ENCODE data around the gene CFAP97D2. TPM values are rescaled to one million over a fixed set of nuclear protein-coding genes. Genes with fewer than 3 reads are reported as not detected.

The CFAP97D2 gene
- total RNA-seq, 1 experiment from 2014 or later, result not detected

GRCh38 chr13:114208134-114208533, 29.1 kb downstream of the CFAP97D2 start:
- Histone ChIP-seq H3K36me3 (no peaks in the 10 kb centered on the region), H3K4me3 (no peak overlapping the region)

GRCh38 chr13:114211446-114212157, 32.5 kb downstream of the CFAP97D2 start:
- H3K36me3 ChIP-seq, result no peaks in the 10 kb centered on the region
- 0 out of 2 replicates have a peak, but pooled peaks cover 2% of the 10 kb centered on the region for H3K27me3 ChIP-seq
- H3K9me3 ChIP-seq, result peaks cover 2% of the 10 kb centered on the region; the same call in 1 of the 2 replicates
- H3K4me3 ChIP-seq, result no peak overlapping the region
- DNase-seq, result no peak

More at GRCh38 chr13:114208134-114208533, 29.1 kb downstream of the CFAP97D2 start:
- no peak for DNase-seq
- Histone ChIP-seq H3K27me3 (no peaks in the 10 kb centered on the region), H3K9me3 (no peaks in the 10 kb centered on the region)

GRCh38 chr13:114212158-114212495, 33.1 kb downstream of the CFAP97D2 start:
- H3K4me3 ChIP-seq, result no peak overlapping the region
- no peak for DNase-seq
- no peaks in the 10 kb centered on the region for H3K36me3 ChIP-seq
- peaks cover 2% of the 10 kb centered on the region; the same call in 1 of the 2 replicates for H3K9me3 ChIP-seq
- 0 out of 2 replicates have a peak, but pooled peaks cover 2% of the 10 kb centered on the region for H3K27me3 ChIP-seq

- Histone ChIP-seq H3K4me3 (no peak overlapping the region), H3K9me3 (peaks cover 2% of the 10 kb centered on the region; the same call in 1 of the 2 replicates), H3K27me3 (0 out of 2 replicates have a peak, but pooled peaks cover 2% of the 10 kb centered on the region), H3K36me3 (no peaks in the 10 kb centered on the region)
- no peak for DNase-seq
Measured at GRCh38 chr13:114213980-114214379, 34.9 kb downstream of the CFAP97D2 start.

- no peak for DNase-seq
- H3K27me3 ChIP-seq, result 0 out of 2 replicates have a peak, but pooled peaks cover 2% of the 10 kb centered on the region
- H3K36me3 ChIP-seq, result no peaks in the 10 kb centered on the region
Measured at GRCh38 chr13:114219392-114219791, 40.3 kb downstream of the CFAP97D2 start.

GRCh38 chr13:114222461-114222968, 43.5 kb downstream of the CFAP97D2 start:
- DNase-seq, result no peak
- Histone ChIP-seq H3K9me3 (no peaks in the 10 kb centered on the region), H3K27me3 (no peaks in the 10 kb centered on the region), H3K36me3 (no peaks in the 10 kb centered on the region), H3K4me3 (no peak overlapping the region)

More at GRCh38 chr13:114219392-114219791, 40.3 kb downstream of the CFAP97D2 start:
- H3K4me3 ChIP-seq, result no peak overlapping the region
- peaks cover 2% of the 10 kb centered on the region; the same call in 1 of the 2 replicates for H3K9me3 ChIP-seq

GRCh38 chr13:114224201-114224600, 45.1 kb downstream of the CFAP97D2 start:
- Histone ChIP-seq H3K36me3 (no peaks in the 10 kb centered on the region), H3K4me3 (no peak overlapping the region), H3K9me3 (no peaks in the 10 kb centered on the region), H3K27me3 (no peaks in the 10 kb centered on the region)
- no peak for DNase-seq

- H3K4me3 ChIP-seq, result no peak overlapping the region
- no peaks in the 10 kb centered on the region for H3K9me3 ChIP-seq
- no peaks in the 10 kb centered on the region for H3K36me3 ChIP-seq
- H3K27me3 ChIP-seq, result no peaks in the 10 kb centered on the region
- no peak for DNase-seq
Measured at GRCh38 chr13:114225610-114226009, 46.6 kb downstream of the CFAP97D2 start.

- no peak for DNase-seq
- no peaks in the 10 kb centered on the region for H3K36me3 ChIP-seq
- no peak overlapping the region for H3K4me3 ChIP-seq
- H3K9me3 ChIP-seq, result no peaks in the 10 kb centered on the region
- H3K27me3 ChIP-seq, result no peaks in the 10 kb centered on the region
Measured at GRCh38 chr13:114226088-114226487, 47.0 kb downstream of the CFAP97D2 start.

GRCh38 chr13:114226699-114227323, 47.8 kb downstream of the CFAP97D2 start:
- H3K4me3 ChIP-seq, result no peak overlapping the region
- no peaks in the 10 kb centered on the region for H3K36me3 ChIP-seq
- no peaks in the 10 kb centered on the region for H3K27me3 ChIP-seq
- DNase-seq, result peak; percentile 68
- no peaks in the 10 kb centered on the region for H3K9me3 ChIP-seq

- H3K36me3 ChIP-seq, result no peaks in the 10 kb centered on the region
Measured at GRCh38 chr13:114227528-114227927, 48.5 kb downstream of the CFAP97D2 start.

GRCh38 chr13:114228176-114228575, 49.1 kb downstream of the CFAP97D2 start:
- Histone ChIP-seq H3K36me3 (no peaks in the 10 kb centered on the region), H3K27me3 (no peaks in the 10 kb centered on the region), H3K4me3 (no peak overlapping the region), H3K9me3 (no peaks in the 10 kb centered on the region)
- no peak for DNase-seq

More at GRCh38 chr13:114227528-114227927, 48.5 kb downstream of the CFAP97D2 start:
- DNase-seq, result no peak
- no peaks in the 10 kb centered on the region for H3K27me3 ChIP-seq
- H3K4me3 ChIP-seq, result no peak overlapping the region
- no peaks in the 10 kb centered on the region for H3K9me3 ChIP-seq

- H3K36me3 ChIP-seq, result no peaks in the 10 kb centered on the region
- no peak overlapping the region for H3K4me3 ChIP-seq
- DNase-seq, result no peak
- H3K27me3 ChIP-seq, result no peaks in the 10 kb centered on the region
- H3K9me3 ChIP-seq, result no peaks in the 10 kb centered on the region
Measured at GRCh38 chr13:114229506-114229905, 50.4 kb downstream of the CFAP97D2 start.

- H3K27me3 ChIP-seq, result no peaks in the 10 kb centered on the region
- no peak for DNase-seq
- H3K9me3 ChIP-seq, result no peaks in the 10 kb centered on the region
- no peaks in the 10 kb centered on the region for H3K36me3 ChIP-seq
- H3K4me3 ChIP-seq, result no peak overlapping the region
Measured at GRCh38 chr13:114230117-114230516, 51.1 kb downstream of the CFAP97D2 start.

- Histone ChIP-seq H3K4me3 (no peak overlapping the region), H3K27me3 (no peaks in the 10 kb centered on the region), H3K36me3 (peaks cover under 1% of the 10 kb centered on the region; the same call in 1 of the 2 replicates), H3K9me3 (no peaks in the 10 kb centered on the region)
- no peak for DNase-seq
Measured at GRCh38 chr13:114230575-114230974, 51.5 kb downstream of the CFAP97D2 start.

GRCh38 chr13:114231886-114232285, 52.8 kb downstream of the CFAP97D2 start:
- Histone ChIP-seq H3K27me3 (no peaks in the 10 kb centered on the region), H3K36me3 (peaks cover 14% of the 10 kb centered on the region), H3K4me3 (no peak overlapping the region), H3K9me3 (no peaks in the 10 kb centered on the region)
- DNase-seq, result no peak

GRCh38 chr13:114234266-114234644, 55.2 kb downstream of the CFAP97D2 start:
- Histone ChIP-seq H3K27me3 (no peaks in the 10 kb centered on the region), H3K9me3 (no peaks in the 10 kb centered on the region), H3K4me3 (peak overlapping the region; percentile 87), H3K36me3 (peaks cover 32% of the 10 kb centered on the region)
- no peak for DNase-seq

Data from MG63 (cell line).